Islet precursor cell (in vitro differentiated cells): ENCODE measurements around the gene DYNC2LI1.

Source experiments
- DNase-seq: peaks from one replicate; pipeline ENCODE4 v3.0.0-alpha.2; 2018

Gene DYNC2LI1

DNA sequence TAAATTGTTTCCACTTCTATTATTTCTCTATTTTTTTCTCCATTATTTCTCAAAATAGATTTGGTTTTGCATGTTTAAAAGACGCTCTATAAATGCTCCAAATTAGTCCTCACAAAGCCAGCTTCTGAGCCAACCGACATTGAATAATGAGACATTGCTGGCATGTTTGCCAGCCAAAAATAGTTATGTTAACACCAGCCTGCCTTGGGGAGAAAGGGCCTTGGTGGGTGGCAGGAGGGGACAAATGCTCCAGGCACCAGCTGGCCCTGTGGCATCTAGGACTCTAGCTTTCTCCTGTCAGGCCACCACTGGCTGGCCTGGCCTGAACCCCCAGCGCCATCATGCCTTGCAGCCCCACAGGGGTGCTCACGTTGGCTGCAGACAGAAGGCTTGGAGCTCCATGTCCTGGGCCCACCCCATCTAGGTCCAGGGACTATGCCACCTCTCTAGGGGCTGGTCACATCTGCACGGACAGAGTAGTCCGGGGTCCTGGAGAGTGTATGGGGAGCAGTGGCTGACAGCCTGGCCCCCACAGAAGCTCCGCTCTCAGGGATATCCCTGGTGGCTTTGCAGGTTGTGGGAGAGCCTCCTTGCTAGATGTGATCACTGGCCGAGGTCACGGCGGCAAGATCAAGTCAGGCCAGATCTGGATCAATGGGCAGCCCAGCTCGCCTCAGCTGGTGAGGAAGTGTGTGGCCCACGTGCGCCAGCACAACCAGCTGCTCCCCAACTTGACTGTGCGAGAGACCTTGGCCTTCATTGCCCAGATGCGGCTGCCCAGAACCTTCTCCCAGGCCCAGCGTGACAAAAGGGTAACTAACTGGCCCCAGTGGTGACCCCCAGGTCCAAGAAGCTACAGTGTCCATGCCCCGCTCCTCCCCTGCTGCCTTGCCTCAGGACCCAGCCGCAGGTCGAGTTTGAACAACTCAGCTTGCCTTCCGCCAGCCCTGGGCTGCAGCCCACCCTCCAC is 77.5 kb downstream of the DYNC2LI1 start:
- DNase-seq = no peak

DNA sequence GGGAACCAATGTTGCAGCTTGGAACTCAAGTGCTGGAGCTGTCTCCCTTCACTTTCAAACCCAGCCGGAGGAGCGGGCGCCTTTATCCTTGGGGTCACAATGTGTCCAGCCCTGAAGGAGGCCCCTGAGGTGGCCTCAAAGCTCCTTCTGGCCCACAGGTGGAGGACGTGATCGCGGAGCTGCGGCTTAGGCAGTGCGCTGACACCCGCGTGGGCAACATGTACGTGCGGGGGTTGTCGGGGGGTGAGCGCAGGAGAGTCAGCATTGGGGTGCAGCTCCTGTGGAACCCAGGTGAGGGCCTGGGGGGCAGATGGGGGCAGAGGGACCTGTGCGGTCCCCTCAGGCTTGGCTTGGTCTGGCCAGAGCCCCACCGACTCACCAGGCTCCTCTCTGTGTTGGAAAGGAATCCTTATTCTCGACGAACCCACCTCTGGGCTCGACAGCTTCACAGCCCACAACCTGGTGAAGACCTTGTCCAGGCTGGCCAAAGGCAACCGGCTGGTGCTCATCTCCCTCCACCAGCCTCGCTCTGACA is 78.4 kb downstream of the DYNC2LI1 start:
- DNase-seq = no peak

DNA sequence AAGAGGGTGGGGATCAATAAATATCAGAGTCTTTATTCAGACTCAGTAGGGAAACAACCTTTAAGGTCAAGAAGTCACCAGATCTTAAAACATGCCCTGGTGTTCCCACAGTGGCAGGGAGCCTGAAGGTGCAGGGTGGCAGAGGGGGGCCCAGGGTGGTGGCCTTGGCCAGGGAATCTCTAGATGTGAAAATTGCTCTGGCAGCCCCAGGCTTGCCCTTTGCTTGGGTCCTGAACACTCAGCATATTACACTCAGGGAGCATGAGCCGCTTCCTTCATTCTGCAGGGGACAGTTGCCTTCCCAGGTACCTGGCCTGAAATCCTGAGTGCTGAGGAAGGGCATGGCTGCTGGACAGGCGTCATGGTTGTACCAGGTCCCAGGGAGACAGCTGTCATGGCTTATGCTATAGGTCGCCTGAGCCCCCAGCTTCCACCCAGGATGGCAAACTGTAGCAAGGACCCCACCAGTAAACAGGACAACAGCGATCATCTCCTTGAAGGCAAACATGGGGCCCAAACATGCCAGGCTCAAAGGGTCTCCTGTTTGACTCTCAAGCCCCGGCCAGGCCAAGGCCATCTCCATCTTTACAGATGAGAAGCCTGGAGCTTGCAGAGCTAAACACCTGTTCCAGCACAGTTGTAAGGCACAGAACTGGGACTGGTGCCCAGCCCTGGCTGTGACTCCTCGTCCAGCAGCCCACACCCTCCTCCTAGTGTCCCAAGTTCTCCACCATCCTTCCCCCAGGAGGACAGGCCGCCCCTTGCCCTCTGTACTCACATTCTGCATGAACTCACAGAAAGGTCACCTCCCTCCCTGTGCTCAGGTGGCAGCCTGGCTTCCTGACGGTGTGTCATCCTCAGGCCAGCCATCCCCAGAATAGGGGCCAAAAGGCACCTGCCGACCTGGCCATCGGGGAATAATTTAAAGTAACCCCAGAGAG is 79.6 kb downstream of the DYNC2LI1 start:
- no peak for DNase-seq

DNA sequence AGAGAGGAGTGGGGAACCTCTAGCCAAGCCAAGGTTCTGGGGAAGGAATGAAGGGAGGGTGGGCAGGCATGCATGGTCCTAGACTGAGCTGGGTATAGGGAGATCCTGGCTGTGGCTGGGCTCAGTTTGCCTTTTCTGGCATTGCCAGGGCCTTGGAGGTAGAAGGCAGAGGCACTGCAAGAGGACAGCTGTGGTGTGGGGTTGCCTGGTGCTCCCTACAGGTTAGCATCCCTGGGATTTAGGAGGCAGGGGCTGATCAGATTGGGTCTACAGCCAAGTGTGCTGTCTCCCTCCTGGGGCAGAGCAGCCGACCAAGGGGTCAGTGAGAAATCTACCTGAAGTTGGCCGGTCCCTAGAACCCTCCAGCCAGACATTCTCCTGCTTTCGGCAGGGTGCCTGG is 80.8 kb downstream of the DYNC2LI1 start:
- no peak for DNase-seq

DNA sequence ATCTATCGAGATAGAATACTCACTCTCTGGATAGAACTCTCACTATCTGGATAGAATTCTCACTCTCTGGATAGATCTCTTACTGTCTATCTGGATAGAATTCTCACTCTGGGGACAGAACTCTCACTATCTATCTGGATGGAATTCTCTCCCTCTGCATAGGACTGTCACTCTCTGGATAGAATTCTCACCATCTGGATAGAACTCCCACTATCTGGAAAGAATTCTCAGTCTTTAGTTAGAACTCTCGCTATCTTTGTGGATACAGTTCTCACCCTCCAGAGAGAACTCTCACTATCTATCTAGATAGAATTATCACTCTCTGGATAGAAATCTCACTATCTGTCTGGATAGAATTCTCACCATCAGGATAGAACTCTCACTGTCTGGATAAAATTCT is 81.5 kb downstream of the DYNC2LI1 start:
- no peak for DNase-seq
